Measurements from ENCODE around the gene SYT1.
A peak's percentile ranks its signal among the peaks of the same experiment; 100 is the strongest.

GRCh38 chr12:79344855-79345847 is 480.6 kb downstream of the SYT1 start:
- TF ChIP-seq CTCF (IDR thresholded peaks at IDR 0.05) (peak in 2 of 6 experiments; percentile 29 to 34), EP300 (IDR thresholded peaks at IDR 0.05) (no peak)

All from upper lobe of left lung (tissue), 4 donors.